ENCODE measurements around the gene MRPL20.
"Not testable (repeated sequence)": the region's sequence is repeated elsewhere in the genome, so short reads cannot be mapped to it uniquely, and the experiment has no call there.

GRCh38 chr1:1446631-1447030 lies 39.5 kb upstream of the MRPL20 start:
- TF ChIP-seq POLR2A, CTCF (IDR thresholded peaks at IDR 0.05): not testable (repeated sequence)
